ENCODE results near the gene SELENOH. TPM values are rescaled to one million over a fixed set of nuclear protein-coding genes. Genes with fewer than 3 reads are reported as not detected.

Gene SELENOH
- total RNA-seq = 100 to 1,000 TPM; 145 to 327 (median 239) TPM
- 100 to 1,000 TPM in 2 of 3 donors, 10 to 100 TPM in 1; 33.8 to 150 (median 131) TPM for polyA plus RNA-seq
- long read RNA-seq, donor 1, transcript SELENOH-201 (3 exons, 833 nt) = minor isoform, 6 of 181 reads
- long read RNA-seq, donor 1, transcript SELENOH-207 (1 exons, 523 nt) = minor isoform, 10 of 181 reads
- long read RNA-seq, donor 1, transcript SELENOH-205 (3 exons, 1,039 nt) = minor isoform, 6 of 181 reads
- long read RNA-seq, donor 1, transcript SELENOH-204 (4 exons, 818 nt) = major isoform, 142 of 181 reads
- long read RNA-seq, donor 1, partial matches to known transcripts = 12 of 181 reads
- long read RNA-seq, donor 1, other reads (novel, unspliced or antisense) = 0 of 181 reads
- long read RNA-seq, donor 2, transcript SELENOH-204 (4 exons, 818 nt) = major isoform, 120 of 141 reads
- long read RNA-seq, donor 2, partial matches to known transcripts = 6 of 141 reads
- long read RNA-seq, donor 2, other reads (novel, unspliced or antisense) = 0 of 141 reads
- long read RNA-seq, donor 3, transcript SELENOH-207 (1 exons, 523 nt) = minor isoform, 8 of 137 reads
- long read RNA-seq, donor 3, transcript SELENOH-204 (4 exons, 818 nt) = major isoform, 99 of 137 reads
- long read RNA-seq, donor 3, transcript SELENOH-203 (2 exons, 1,454 nt) = minor isoform, 5 of 137 reads
- long read RNA-seq, donor 3, partial matches to known transcripts = 20 of 137 reads
- long read RNA-seq, donor 3, other reads (novel, unspliced or antisense) = 0 of 137 reads
- long read RNA-seq, donor 4, transcript SELENOH-204 (4 exons, 818 nt) = major isoform, 252 of 272 reads
- long read RNA-seq, donor 4, transcript SELENOH-202 (4 exons, 469 nt) = minor isoform, 11 of 272 reads
- long read RNA-seq, donor 4, partial matches to known transcripts = 0 of 272 reads
- long read RNA-seq, donor 4, other reads (novel, unspliced or antisense) = 5 of 272 reads
- long read RNA-seq, donor 5, transcript SELENOH-202 (4 exons, 469 nt) = minor isoform, 12 of 272 reads
- long read RNA-seq, donor 5, transcript SELENOH-204 (4 exons, 818 nt) = major isoform, 243 of 272 reads
- long read RNA-seq, donor 5, partial matches to known transcripts = 1 of 272 reads
- long read RNA-seq, donor 5, other reads (novel, unspliced or antisense) = 9 of 272 reads
- long read RNA-seq, donor 6, transcript SELENOH-202 (4 exons, 469 nt) = minor isoform, 7 of 204 reads
- long read RNA-seq, donor 6, transcript SELENOH-204 (4 exons, 818 nt) = major isoform, 187 of 204 reads
- long read RNA-seq, donor 6, partial matches to known transcripts = 0 of 204 reads
- long read RNA-seq, donor 6, other reads (novel, unspliced or antisense) = 6 of 204 reads
- long read RNA-seq, donor 7, transcript SELENOH-201 (3 exons, 833 nt) = minor isoform, 6 of 82 reads
- long read RNA-seq, donor 7, transcript SELENOH-204 (4 exons, 818 nt) = major isoform, 71 of 82 reads
- long read RNA-seq, donor 7, partial matches to known transcripts = 0 of 82 reads
- long read RNA-seq, donor 7, other reads (novel, unspliced or antisense) = 0 of 82 reads
- long read RNA-seq, donor 8, transcript SELENOH-204 (4 exons, 818 nt) = major isoform, 150 of 172 reads
- long read RNA-seq, donor 8, transcript SELENOH-202 (4 exons, 469 nt) = minor isoform, 5 of 172 reads
- long read RNA-seq, donor 8, partial matches to known transcripts = 5 of 172 reads
- long read RNA-seq, donor 8, other reads (novel, unspliced or antisense) = 0 of 172 reads
- long read RNA-seq, donor 9, transcript SELENOH-207 (1 exons, 523 nt) = minor isoform, 6 of 135 reads
- long read RNA-seq, donor 9, transcript SELENOH-204 (4 exons, 818 nt) = major isoform, 100 of 135 reads
- long read RNA-seq, donor 9, transcript SELENOH-202 (4 exons, 469 nt) = minor isoform, 5 of 135 reads
- long read RNA-seq, donor 9, transcript SELENOH-205 (3 exons, 1,039 nt) = minor isoform, 5 of 135 reads
- long read RNA-seq, donor 9, partial matches to known transcripts = 13 of 135 reads
- long read RNA-seq, donor 9, other reads (novel, unspliced or antisense) = 0 of 135 reads
- long read RNA-seq, donor 10, transcript SELENOH-204 (4 exons, 818 nt) = major isoform, 58 of 67 reads
- long read RNA-seq, donor 10, partial matches to known transcripts = 0 of 67 reads
- long read RNA-seq, donor 10, other reads (novel, unspliced or antisense) = 0 of 67 reads

GRCh38 chr11:57741132-57742086 lies at the start of gene SELENOH:
SELENOH (plus strand) TSS chr11:57741491; CDS start chr11:57741596, 105 bp downstream.
- peak within 1 kb of the TSS; percentile 12 to 98 (median 74) for H3K4me3 ChIP-seq
- peaks cover 0 to 55% of the 10 kb centered on the region in 2 donors for H3K36me3 ChIP-seq (replicated peaks in 1 of 2)
- H3K9me3 ChIP-seq (replicated peaks in 1 of 3) = no peaks in the 10 kb centered on the region
- 0 to 1% (median 0%) methylated on average over 12 to 75 of the region's 75 CpGs for WGBS, 4 donors
- TF ChIP-seq POLR2A (IDR thresholded peaks at IDR 0.05) (peak; percentile 82 to 97), CTCF (IDR thresholded peaks at IDR 0.05) (peak in 1 of 6 experiments; percentile 4)
- H3K27me3 ChIP-seq = no peaks in the 10 kb centered on the region
- intact Hi-C loops (cut with DNase I) = no loop called here
- H3K4me1 ChIP-seq (replicated peaks in 1 of 2) = peaks cover 11 to 18% of the 10 kb centered on the region in 2 donors
- peak; percentile 95 to 98 (median 98) for DNase-seq
- peak within 1 kb of the TSS; percentile 79 to 98 (median 90) for H3K27ac ChIP-seq

- 89 to 100% (median 95%) methylated on average over 5 to 18 of the region's 18 CpGs for WGBS, 4 donors
- no peak overlapping the region for H3K4me3 ChIP-seq
- peaks cover 7% of the 10 kb centered on the region in 2 donors for H3K4me1 ChIP-seq (replicated peaks in 1 of 2)
- H3K27me3 ChIP-seq = no peaks in the 10 kb centered on the region
- H3K36me3 ChIP-seq (replicated peaks in 1 of 2) = peaks cover 0 to 86% of the 10 kb centered on the region in 2 donors
- DNase-seq = no peak
- intact Hi-C loops (cut with DNase I) = no loop called here
- no peak for TF ChIP-seq POLR2A (IDR thresholded peaks at IDR 0.05)
- H3K9me3 ChIP-seq (replicated peaks in 1 of 3) = no peaks in the 10 kb centered on the region
- H3K27ac ChIP-seq = no peak overlapping the region
These were observed 42.4 kb upstream of the SELENOH start for GRCh38 chr11:57698843-57699365.

- intact Hi-C loops (cut with DNase I) = no loop called here
- WGBS, 4 donors = 88 to 92% (median 90%) methylated on average over 10 of the region's 10 CpGs
- peaks cover 0 to 86% of the 10 kb centered on the region in 2 donors for H3K36me3 ChIP-seq (replicated peaks in 1 of 2)
- no peak overlapping the region for H3K27ac ChIP-seq
- H3K9me3 ChIP-seq (replicated peaks in 1 of 3) = no peaks in the 10 kb centered on the region
- H3K4me1 ChIP-seq (replicated peaks in 1 of 2) = peaks cover 7 to 9% of the 10 kb centered on the region in 2 donors
- no peak overlapping the region for H3K4me3 ChIP-seq
- H3K27me3 ChIP-seq = no peaks in the 10 kb centered on the region
- TF ChIP-seq POLR2A (IDR thresholded peaks at IDR 0.05) (no peak), CTCF (IDR thresholded peaks at IDR 0.05) (no peak)
- no peak for DNase-seq
These were observed 41.5 kb upstream of the SELENOH start for GRCh38 chr11:57699813-57700212.
